HPDE6-E6E7 (cell line): Measurements from ENCODE around the gene SLC39A11.
"Not testable (repeated sequence)": the region's sequence is repeated elsewhere in the genome, so short reads cannot be mapped to it uniquely, and the experiment has no call there.

ENCODE experiments used
- DNase-seq: peaks from one replicate; pipeline ENCODE4 v3.0.0; 2011; ENCODE audit warnings: missing footprints; ENCODE audit errors: extremely low spot score

The SLC39A11 gene

GRCh38 chr17:72950242-72950931, 142.1 kb downstream of the SLC39A11 start:
- no peak for DNase-seq

DNA sequence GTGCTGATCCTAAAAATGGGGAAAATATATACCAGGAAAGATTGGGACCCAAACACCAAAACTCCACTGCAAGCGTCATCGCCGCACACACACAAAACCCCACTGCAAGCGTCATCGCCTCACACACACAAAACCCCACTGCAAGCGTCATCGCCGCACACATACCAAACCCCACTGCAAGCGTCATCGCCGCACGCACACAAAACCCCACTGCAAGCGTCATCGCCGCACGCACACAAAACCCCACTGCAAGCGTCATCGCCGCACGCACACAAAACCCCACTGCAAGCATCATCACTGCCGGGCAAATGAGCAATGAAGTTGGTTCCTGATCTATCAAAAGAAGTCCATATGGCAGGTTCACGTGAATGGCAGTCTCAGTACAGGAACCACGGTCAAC, 144.4 kb downstream of the SLC39A11 start:
- DNase-seq = no peak

DNA sequence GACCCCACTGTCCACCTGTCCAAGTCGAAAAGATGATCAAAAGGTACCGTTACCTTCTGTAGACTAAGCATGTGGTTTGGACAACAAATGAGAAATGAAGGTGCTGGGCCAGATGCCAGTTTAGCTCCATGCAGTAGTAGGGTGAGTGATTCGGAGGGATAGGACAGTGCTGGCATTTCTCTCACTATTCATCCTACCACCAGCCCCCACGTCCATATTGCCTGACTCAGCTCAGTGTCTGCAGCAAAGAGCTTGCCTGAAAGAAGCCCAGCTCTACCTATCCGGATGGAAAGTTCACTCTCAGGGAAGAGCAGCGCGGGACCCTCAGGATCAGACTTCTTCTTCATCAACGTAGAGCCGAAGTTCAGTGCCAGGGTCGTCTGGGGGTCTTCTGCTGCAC, 145.0 kb downstream of the SLC39A11 start:
- no peak for DNase-seq

DNA sequence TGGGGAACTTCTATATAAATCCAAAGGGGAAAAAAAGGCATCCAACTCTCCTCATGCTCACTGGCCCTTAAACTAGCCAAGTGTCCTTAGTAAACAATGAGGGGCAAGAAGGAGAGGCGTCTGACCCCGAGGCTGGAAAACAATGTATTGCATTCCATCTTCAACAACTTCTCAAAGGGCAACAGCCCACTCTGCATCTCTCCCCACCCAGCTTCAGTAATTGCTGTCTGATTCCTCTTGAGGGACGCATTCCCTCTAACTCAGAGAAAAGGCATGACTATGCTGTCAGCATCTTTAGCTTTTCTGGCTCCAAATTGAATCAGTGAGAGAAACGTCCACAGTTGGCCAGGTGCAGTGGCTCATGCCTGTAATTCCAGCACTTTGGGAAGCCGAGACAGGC, 145.8 kb downstream of the SLC39A11 start:
- no peak for DNase-seq

DNA sequence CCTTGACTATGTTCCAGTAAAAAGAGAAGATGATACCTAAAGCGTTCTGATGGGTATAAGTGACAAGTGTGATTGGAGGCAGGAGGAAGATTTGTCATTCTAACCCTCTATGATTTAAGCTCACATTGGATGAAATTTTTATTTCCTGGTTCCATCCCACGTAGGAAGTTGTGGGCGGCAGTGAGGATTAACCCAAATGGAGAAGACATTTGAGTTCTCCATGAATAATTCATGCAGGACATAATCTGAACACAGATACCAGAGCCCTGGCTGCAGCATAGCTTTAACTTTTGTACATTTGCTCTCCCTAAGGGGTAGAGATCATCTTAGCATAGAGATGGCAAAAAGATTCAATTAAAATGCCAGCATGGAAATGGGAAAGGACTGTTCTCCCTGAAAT, 146.3 kb downstream of the SLC39A11 start:
- DNase-seq = no peak

GRCh38 chr17:72945473-72945872, 147.0 kb downstream of the SLC39A11 start:
- DNase-seq = no peak

GRCh38 chr17:72943826-72944689, 148.4 kb downstream of the SLC39A11 start:
- DNase-seq = no peak

- DNase-seq = no peak
These were observed 149.9 kb downstream of the SLC39A11 start for GRCh38 chr17:72942579-72942978.

DNA sequence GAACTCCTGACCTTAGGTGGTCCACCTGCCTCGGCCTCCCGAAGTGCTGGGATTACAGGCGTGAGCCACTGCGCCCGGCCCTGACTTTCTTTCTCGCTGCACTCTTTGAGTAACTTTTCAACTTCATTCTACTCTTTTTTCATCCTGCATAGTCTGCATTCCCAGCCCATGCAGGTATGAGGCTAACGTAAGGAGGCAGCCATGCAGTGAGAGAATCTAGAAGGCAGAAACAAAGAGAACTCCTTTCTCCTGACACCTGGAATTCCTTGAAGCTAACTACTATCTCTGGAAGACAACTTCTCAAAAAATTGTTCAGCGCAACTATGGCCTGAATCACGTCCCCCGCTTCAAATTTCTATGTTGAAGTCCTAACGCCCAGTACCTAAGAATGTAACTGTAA, 152.0 kb downstream of the SLC39A11 start:
- DNase-seq = no peak

GRCh38 chr17:72938482-72938881, 154.0 kb downstream of the SLC39A11 start:
- no peak for DNase-seq

DNA sequence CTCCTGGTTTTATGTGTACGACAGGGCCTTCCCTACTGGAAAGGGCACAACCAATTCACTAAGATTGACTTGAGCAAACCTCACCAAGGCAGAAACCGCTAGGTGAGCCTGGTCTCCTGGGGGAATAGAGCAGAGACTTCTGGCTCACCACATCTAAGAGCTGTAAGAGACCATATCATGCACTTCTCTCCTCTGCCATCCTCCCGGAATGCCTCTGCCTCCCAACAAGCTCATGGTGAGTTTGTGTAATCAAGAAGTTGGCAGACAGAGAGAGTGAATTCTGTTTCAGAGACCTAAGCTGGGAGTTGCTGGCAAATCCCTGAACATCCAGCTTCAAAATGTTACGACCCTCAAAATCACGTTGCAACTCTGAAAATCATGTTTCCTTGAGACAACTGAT, 154.8 kb downstream of the SLC39A11 start:
- DNase-seq = no peak

DNA sequence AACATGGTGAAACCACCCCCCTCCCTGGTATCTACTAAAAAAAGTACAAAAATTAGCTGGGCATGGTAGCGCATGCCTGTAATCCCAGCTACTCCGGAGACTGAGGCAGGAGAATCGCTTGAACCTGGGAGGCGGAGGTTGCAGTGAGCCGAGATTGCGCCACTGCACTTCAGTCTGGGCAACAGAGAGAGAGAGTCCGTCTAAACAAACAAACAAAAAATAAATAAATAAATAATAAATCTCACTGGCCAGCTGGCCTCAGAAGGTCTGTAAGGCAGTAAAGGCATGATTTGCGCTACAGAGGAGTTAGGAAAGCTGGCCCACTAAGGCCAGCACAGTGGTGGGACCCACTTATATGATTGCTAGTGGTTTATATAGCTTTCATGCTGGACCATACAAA, 155.2 kb downstream of the SLC39A11 start:
- DNase-seq = not testable (repeated sequence)

DNA sequence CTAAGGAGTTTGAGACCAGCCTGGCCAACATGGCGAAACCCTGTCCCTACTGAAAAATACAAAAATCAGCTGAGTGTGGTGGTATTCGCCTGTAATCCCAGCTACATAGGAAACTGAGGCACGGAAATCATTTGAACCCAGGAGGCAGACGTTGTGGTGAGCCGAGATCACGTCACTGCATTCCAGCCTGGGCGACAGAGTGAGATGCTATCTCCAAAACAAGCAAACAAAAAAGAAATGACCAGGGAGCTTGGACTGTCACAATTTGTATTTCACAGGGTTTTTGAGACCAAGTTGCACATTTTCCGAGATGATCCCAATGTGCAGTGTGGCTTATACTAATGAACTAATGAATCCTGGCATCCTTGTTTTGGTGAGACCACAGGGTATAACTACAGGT, 156.5 kb downstream of the SLC39A11 start:
- no peak for DNase-seq

DNA sequence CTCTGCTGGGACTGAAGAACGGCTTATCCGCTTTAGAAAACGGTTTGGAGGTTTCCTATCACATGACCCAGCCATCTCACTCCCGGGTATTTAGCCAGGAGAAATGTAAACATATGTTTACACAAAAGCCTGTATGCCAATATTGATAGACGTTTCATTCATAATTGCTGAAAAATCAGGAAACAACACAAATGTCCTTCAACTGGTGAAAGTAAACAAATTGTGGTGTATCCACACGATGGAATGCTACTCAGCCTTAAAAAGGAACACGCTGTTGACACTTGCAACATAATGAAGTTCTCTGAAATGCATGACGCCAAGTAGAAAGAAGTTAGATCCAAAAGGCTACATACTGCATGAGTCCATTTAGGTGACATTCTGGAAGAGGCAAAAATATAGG, 157.6 kb downstream of the SLC39A11 start:
- no peak for DNase-seq

DNA sequence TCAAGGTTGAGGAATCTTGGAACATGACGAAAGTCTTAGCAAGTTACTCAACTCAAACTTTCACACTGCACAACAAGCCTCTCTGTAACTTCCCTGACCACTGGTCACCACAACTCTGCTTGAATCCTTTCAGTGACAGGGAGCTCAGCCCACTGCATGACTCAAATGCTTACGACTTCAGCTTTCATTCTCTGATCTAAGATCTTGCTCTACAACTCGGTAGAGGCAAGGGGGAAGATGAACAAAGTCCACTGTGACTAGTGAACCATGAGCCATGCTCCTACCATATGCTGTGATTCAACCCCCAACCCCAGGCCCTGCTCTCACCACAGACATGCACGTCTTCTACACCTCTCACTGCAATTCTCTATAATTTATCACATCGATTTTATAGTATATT, 160.9 kb downstream of the SLC39A11 start:
- DNase-seq = no peak

- DNase-seq = no peak
These were observed 161.3 kb downstream of the SLC39A11 start for GRCh38 chr17:72931163-72931562.

DNA sequence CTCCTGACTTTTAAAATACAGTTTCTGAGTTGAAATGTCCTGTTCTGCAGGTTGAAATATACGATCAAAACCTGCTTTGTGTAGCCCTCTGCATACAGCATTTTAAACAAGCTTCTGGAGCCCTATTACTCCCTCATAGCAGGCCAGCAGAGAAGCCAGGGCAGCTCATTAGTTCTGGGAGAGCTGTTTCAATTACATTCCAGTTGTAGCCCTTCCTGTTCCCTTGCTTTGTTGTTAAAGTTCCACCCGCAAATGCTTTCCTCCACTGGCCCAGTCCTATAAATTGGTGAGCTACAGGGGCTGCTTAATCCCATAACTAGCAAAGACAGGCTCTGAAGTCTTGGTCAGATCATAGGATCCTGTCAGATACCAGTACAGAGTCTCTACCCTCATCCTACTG, 162.5 kb downstream of the SLC39A11 start:
- no peak for DNase-seq

- DNase-seq = no peak
These were observed 163.9 kb downstream of the SLC39A11 start for GRCh38 chr17:72928454-72929136.

DNA sequence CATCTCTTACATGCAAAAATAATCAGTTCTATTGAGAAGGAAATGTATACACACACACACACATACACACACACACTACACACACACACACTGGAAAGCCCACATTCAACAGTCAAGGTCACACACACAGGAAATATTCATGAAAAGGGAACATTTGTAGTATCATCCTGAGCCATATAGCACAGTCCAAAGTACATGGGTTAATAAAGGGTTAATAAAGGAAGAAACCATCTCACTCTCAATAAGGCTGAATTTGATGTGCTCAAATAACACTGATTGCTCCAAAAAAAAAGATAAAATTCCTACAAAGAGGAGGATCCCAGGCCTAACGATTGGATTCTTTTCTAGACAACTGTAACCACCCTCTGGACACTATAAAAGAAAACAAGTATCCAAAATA, 164.7 kb downstream of the SLC39A11 start:
- no peak for DNase-seq

- no peak for DNase-seq
These were observed 165.3 kb downstream of the SLC39A11 start for GRCh38 chr17:72927146-72927545.

- DNase-seq = no peak
These were observed 166.3 kb downstream of the SLC39A11 start for GRCh38 chr17:72926171-72926570.

DNA sequence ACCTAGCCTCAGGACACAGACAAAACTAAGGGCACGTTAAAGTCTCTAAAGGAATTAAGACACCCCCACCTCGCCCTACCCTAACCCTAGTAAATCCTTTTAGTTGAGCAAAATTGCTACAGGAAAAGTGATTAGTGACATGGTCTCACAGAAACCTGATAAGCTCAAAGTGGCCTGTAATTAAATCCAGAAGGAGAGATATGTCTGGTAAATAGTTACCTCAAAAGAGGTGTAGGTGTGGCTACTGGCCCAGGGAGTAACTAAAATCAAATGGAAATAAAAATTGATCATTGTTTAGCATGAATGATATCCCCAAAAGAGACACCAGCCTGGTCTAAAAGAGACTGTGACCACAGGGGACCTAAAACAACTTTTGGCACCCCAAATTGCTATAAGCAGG, 168.3 kb downstream of the SLC39A11 start:
- DNase-seq = no peak

DNA sequence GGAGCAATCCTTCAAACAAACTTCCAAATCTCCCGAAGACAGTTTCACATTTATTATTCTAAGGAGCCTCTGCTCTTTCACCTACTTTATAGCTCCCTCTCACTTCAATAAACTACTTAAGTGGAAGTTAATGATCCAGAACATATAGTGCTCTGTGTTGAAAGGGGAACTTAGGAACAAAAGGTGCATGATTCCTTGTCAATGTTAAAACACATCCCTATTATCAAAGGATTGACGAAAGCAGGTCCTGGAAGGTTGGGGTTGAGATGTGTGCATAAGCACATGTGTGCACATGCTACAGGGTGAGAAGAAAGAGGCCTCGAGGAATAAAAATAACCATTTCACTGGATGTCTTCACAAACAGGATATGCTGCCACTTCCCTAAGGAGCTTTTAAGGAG, 170.3 kb downstream of the SLC39A11 start:
- no peak for DNase-seq
